Lower leg skin (tissue), 4 donors: Measurements from ENCODE around the gene CLPTM1L. TPM values are rescaled to one million over a fixed set of nuclear protein-coding genes. Genes with fewer than 3 reads are reported as not detected.

Experiments
- DNase-seq, 2 donors: peaks; one replicate each; pipeline ENCODE4 v3.0.0-alpha.2; 2019; ENCODE audit warnings: low spot score in 2 of 2
- H3K4me3 ChIP-seq: fragments of 200-600 bp; sonication (generic); 2 replicates; pipeline ENCODE4 v1.5.1; 2017; ENCODE audit warnings: mild to moderate bottlenecking, low read depth; ENCODE audit not compliant: poor library complexity, severe bottlenecking
- POLR2A ChIP-seq, 2 donors: fragments of 450-650 bp; IDR thresholded peaks; one replicate each; pipeline ENCODE4 v1.6.1; 2016 to 2017; ENCODE audit warnings: antibody characterized with exemption in 2 of 2, mild to moderate bottlenecking in 1 of 2, moderate library complexity in 1 of 2
- WGBS, 2 donors: methylation state at CpG; one replicate each; pipeline ENCODE4 v1.1.5; 2018; 5-methylcytosine and 5-hydroxymethylcytosine counted together
- intact Hi-C: fragments of 100-400 bp; cut with DNase I; formaldehyde crosslinking; loops from one replicate; pipeline ENCODE4 v1.15.0; 2023; ENCODE audit warnings: low total_unique reads
- total RNA-seq, 4 donors: library from RNA; depleted of rRNA; stranded (reverse); fragments of >200 nt; gene quantifications; one replicate each; pipeline ENCODE4 v1.1.0, GENCODE V29; 2016
- TF ChIP-seq, protein P1 (sequence below), 3 donors: fragments of 450-650 bp; IDR thresholded peaks; one replicate each; pipeline ENCODE4 v1.5.1; 2016; ENCODE audit warnings: antibody characterized with exemption in 3 of 3, mild to moderate bottlenecking in 3 of 3, moderate library complexity in 2 of 3

The CLPTM1L gene
- total RNA-seq, 4 donors from 2014 or later: 82.8 to 123 (median 102) TPM

DNA sequence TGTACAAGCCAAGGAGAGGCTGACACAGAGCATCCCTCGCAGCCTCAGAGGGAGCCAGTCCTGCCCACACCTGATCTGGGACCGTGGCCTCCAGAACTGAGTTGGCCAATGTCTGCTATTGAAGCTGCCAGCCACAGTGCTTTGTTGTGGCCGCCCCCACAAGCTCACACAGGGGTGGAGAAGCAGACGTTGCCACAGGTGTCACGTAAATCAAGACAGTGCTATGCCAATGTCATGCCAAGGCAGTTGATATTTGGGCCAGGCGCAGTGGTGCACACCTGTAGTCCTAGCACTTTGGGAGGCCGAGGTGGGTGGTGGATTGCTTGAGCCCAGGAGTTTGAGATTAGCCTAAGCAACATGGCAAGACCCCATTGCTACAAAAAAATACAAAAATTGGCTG is 32.7 kb downstream of the CLPTM1L start:
- no peak overlapping the region for H3K4me3 ChIP-seq
- 74 to 78% methylated on average over 6 to 7 of the region's 7 CpGs for WGBS, 2 donors
- peak in 1 of 2 donors; percentile 64 for DNase-seq
- TF ChIP-seq POLR2A (IDR thresholded peaks at IDR 0.05): no peak
- TF ChIP-seq, protein P1, sequence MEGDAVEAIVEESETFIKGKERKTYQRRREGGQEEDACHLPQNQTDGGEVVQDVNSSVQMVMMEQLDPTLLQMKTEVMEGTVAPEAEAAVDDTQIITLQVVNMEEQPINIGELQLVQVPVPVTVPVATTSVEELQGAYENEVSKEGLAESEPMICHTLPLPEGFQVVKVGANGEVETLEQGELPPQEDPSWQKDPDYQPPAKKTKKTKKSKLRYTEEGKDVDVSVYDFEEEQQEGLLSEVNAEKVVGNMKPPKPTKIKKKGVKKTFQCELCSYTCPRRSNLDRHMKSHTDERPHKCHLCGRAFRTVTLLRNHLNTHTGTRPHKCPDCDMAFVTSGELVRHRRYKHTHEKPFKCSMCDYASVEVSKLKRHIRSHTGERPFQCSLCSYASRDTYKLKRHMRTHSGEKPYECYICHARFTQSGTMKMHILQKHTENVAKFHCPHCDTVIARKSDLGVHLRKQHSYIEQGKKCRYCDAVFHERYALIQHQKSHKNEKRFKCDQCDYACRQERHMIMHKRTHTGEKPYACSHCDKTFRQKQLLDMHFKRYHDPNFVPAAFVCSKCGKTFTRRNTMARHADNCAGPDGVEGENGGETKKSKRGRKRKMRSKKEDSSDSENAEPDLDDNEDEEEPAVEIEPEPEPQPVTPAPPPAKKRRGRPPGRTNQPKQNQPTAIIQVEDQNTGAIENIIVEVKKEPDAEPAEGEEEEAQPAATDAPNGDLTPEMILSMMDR (IDR thresholded peaks at IDR 0.05): no peak
- intact Hi-C loops: no loop called here

DNA sequence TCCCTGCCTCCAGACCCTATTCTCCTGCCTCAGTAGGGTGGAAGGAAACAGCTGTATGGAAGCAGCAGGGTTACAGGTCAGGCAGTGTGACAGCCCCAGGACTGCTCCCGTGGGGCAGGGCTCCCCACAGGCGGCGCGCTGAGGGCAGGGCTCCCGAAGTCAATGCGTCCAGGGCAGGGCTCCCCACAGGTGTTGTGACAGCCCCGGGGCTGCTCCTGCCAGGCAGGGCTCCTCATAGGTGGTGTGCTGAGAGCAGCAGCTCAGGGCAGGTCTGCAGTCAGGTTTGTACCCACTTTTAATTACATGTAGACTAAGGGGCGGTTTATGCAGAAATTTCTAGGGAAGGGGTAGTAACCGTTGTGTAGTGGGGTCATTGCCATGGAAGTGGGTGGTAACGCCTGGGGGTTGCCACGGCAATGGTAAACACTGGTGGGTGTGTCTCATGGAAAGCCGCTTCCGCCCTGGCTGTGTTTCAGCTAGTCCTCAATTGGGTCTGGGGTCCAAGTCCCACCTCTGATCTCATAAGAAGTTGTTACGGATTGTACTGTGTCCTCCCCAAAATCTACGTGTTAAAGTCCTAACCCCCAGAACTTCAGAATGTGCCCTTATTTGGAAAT is 33.4 kb downstream of the CLPTM1L start:
- TF ChIP-seq, protein P1 (IDR thresholded peaks at IDR 0.05): no peak
- TF ChIP-seq POLR2A (IDR thresholded peaks at IDR 0.05): no peak
- intact Hi-C loops: no loop called here
- DNase-seq: peak in 1 of 2 donors; percentile 56
- H3K4me3 ChIP-seq: no peak overlapping the region
- 85 to 92% methylated on average over 14 to 15 of the region's 15 CpGs for WGBS, 2 donors

GRCh38 chr5:1310118-1310517 is 34.8 kb downstream of the CLPTM1L start:
- 90 to 94% methylated on average over 7 of the region's 7 CpGs for WGBS, 2 donors
- DNase-seq: peak in 1 of 2 donors; percentile 53
- intact Hi-C loops: no loop called here
- H3K4me3 ChIP-seq: no peak overlapping the region
- TF ChIP-seq, protein P1 (IDR thresholded peaks at IDR 0.05): no peak
- TF ChIP-seq POLR2A (IDR thresholded peaks at IDR 0.05): no peak

DNA sequence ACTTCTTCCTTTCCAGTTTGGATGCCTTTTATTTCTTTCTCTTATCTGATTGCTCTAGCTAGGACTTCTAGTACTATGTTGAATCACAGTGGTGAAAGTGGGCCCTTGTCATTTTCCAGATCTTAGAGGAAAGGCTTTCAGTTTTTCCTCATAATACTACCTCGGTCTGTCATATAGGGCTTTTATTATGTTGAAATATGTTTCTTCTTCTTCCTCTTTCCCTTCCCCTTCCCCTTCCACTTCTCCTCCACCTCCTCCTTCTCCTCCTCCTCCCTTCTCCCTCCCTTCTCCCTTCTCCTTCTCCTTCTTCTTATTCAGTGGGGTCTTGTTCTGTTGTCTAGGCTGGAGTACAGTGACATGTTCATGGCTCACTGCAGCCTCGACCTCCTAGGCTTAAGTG is 40.9 kb downstream of the CLPTM1L start:
- intact Hi-C loops: no loop called here
- no peak for DNase-seq
- 67 to 77% methylated on average over 2 of the region's 2 CpGs for WGBS, 2 donors
- TF ChIP-seq, protein P1 (IDR thresholded peaks at IDR 0.05): no peak
- no peak for TF ChIP-seq POLR2A (IDR thresholded peaks at IDR 0.05)
- H3K4me3 ChIP-seq: no peak overlapping the region

- H3K4me3 ChIP-seq: no peak overlapping the region
- no peak for DNase-seq
- intact Hi-C loops: no loop called here
- 83 to 86% methylated on average over 2 of the region's 2 CpGs for WGBS, 2 donors
- TF ChIP-seq POLR2A (IDR thresholded peaks at IDR 0.05): no peak
- TF ChIP-seq, protein P1 (IDR thresholded peaks at IDR 0.05): no peak
Observed at GRCh38 chr5:1302258-1302657, 42.6 kb downstream of the CLPTM1L start.

DNA sequence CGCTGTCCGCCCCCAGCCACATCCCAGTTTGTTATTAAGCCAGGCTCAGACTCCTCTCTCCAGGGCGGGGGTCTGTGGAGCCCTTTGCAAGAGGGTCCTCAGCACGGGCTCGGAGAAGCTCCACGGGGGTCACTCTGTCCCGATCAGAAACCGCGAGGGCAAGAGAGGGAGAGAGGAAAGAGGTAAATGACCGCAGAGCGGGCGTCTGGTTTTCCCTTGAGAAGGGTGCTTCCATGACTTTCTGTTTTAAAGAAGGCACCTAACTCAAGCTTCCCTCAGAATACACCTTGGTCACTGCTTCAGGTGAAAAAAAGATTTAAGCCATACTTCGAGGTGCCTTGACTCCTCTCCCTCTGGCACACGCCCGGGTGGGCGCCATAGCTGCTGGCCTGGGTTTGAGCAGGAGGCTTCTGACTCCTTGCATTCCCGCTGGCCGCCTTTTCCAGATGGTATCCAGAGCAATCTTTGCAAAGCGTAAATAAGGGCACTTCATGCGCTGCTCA is 44.3 kb downstream of the CLPTM1L start:
- DNase-seq: peak in 1 of 2 donors; percentile 79
- no peak overlapping the region for H3K4me3 ChIP-seq
- intact Hi-C loops: no loop called here
- 87 to 90% methylated on average over 20 of the region's 20 CpGs for WGBS, 2 donors
- no peak for TF ChIP-seq POLR2A (IDR thresholded peaks at IDR 0.05)
- TF ChIP-seq, protein P1 (IDR thresholded peaks at IDR 0.05): no peak
